Kidney (tissue), 14 donors: ENCODE measurements around the gene HPF1. TPM values are rescaled to one million over a fixed set of nuclear protein-coding genes. Genes with fewer than 3 reads are reported as not detected.

Experiments used
- DNase-seq, 5 donors: peaks; one replicate each; pipeline ENCODE4 v3.0.0-alpha.2; 2013 to 2020
- FAIRE-seq: peaks from 2 replicates; lab custom pipeline; 2012; peaks lifted over from hg19 to GRCh38; lab: Jason Lieb, UNC
- H3K27ac ChIP-seq, 2 donors: one replicate each; pipeline ENCODE4 v1.7.0; 2013; ENCODE audit warnings: low read depth in 2 of 2, low read length in 2 of 2, inconsistent platforms in 1 of 2
- H3K27me3 ChIP-seq: one replicate; pipeline ENCODE4 v1.7.1; 2013; ENCODE audit warnings: low read length, inconsistent platforms; ENCODE audit not compliant: control insufficient read depth, insufficient read depth
- H3K36me3 ChIP-seq, 3 donors: one replicate each; pipeline versions ENCODE4 v1.7.0 to v1.7.1; 2013; ENCODE audit warnings: low read length in 3 of 3, control low read depth in 1 of 3, inconsistent platforms in 1 of 3; ENCODE audit not compliant: insufficient read depth in 3 of 3, control insufficient read depth in 2 of 3
- H3K4me1 ChIP-seq, 3 donors: one replicate each; pipeline versions ENCODE4 v1.7.0 to v1.7.1; 2013; ENCODE audit warnings: low read length in 3 of 3, inconsistent platforms in 1 of 3, low read depth in 1 of 3; ENCODE audit not compliant: control insufficient read depth in 2 of 3, insufficient read depth in 2 of 3
- H3K4me3 ChIP-seq, 3 donors: one replicate each; pipeline versions ENCODE4 v1.7.0 to v1.8.1; 2013; ENCODE audit warnings: low read length in 3 of 3, control low read depth in 1 of 3, inconsistent platforms in 1 of 3
- H3K9ac ChIP-seq, 3 donors: one replicate each; pipeline versions ENCODE4 v1.7.0 to v1.7.1; 2013; ENCODE audit warnings: low read length in 3 of 3, control low read depth in 1 of 3, inconsistent platforms in 1 of 3
- H3K9me3 ChIP-seq, 3 donors: one replicate each; pipeline versions ENCODE4 v1.7.0 to v1.7.1; 2013; ENCODE audit warnings: low read length in 3 of 3, control low read depth in 1 of 3, inconsistent platforms in 1 of 3; ENCODE audit not compliant: control insufficient read depth in 2 of 3, insufficient read depth in 1 of 3
- intact Hi-C: fragments of 100-400 bp; cut with DNase I; formaldehyde crosslinking; loops from one replicate; pipeline ENCODE4 v1.11.1; 2022
- polyA plus RNA-seq: library from polyadenylated mRNA; stranded (reverse); fragments of 350-450 nt; fragmentation: Illumina TruSeq; extraction: RNeasy Lipid Tissue Mini Kit (QIAGEN cat#74804); gene quantifications from one replicate; pipeline ENCODE4 v1.2.3, GENCODE V29; 2014; ENCODE audit warnings: low read depth, low replicate concordance; ENCODE audit not compliant: insufficient read depth
- total RNA-seq: library from RNA; stranded (reverse); fragmentation: NEBNext Ultra II Directional; extraction: Animal tissue kit (Norgen Biotek cat#: 25700); gene quantifications from one replicate; pipeline ENCODE4 v1.2.1, GENCODE V29; 2021
- TF ChIP-seq, protein P1 (sequence below): IDR thresholded peaks from 3 replicates; pipeline ENCODE4 v1.5.1; 2012; ENCODE audit warnings: mild to moderate bottlenecking, moderate library complexity, borderline replicate concordance; ENCODE audit not compliant: insufficient read depth; ENCODE audit errors: extremely low read depth
- donor health status: control.
- donor health status: control.
- donor health status: control.
- donor health status: control.
- donor health status: control.
- donor health status: DM: yes; HTN: yes; CAD: no.
- donor health status: Normal renal cell carcinoma (clear cell type).

Gene HPF1
- total and polyA plus RNA-seq, 2 donors from 2014 or later = 21.9 to 27.6 TPM

DNA sequence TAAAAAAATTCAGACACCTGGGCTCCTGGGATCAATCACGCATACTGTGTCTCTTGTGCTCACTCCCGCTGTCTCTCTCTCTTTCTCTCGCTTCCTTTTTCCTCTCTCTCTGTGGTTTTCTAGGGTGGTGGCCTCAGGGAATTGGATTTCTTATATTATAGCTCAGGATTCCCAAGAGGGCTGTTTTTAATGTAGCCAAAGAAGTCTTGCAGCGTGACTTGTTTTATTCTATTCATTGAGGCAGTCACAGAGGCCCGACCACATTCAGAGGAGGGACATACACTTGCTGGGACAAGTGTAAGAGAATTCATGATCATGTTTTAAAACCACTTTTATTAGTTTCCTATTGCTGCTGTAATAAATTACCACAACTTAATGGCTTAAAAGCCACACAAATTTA lies 59.4 kb downstream of the HPF1 start:
- no peaks in the 10 kb centered on the region for H3K27me3 ChIP-seq
- H3K4me3 ChIP-seq = no peak overlapping the region
- no peaks in the 10 kb centered on the region for H3K4me1 ChIP-seq
- no peak for DNase-seq
- H3K9ac ChIP-seq = no peak overlapping the region
- no peak overlapping the region for H3K27ac ChIP-seq
- no peak for FAIRE-seq
- intact Hi-C loops = no loop called here
- TF ChIP-seq, protein P1, sequence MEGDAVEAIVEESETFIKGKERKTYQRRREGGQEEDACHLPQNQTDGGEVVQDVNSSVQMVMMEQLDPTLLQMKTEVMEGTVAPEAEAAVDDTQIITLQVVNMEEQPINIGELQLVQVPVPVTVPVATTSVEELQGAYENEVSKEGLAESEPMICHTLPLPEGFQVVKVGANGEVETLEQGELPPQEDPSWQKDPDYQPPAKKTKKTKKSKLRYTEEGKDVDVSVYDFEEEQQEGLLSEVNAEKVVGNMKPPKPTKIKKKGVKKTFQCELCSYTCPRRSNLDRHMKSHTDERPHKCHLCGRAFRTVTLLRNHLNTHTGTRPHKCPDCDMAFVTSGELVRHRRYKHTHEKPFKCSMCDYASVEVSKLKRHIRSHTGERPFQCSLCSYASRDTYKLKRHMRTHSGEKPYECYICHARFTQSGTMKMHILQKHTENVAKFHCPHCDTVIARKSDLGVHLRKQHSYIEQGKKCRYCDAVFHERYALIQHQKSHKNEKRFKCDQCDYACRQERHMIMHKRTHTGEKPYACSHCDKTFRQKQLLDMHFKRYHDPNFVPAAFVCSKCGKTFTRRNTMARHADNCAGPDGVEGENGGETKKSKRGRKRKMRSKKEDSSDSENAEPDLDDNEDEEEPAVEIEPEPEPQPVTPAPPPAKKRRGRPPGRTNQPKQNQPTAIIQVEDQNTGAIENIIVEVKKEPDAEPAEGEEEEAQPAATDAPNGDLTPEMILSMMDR = no peak
- H3K9me3 ChIP-seq = no peaks in the 10 kb centered on the region
- peaks cover 5 to 23% (median 8%) of the 10 kb centered on the region in 3 donors for H3K36me3 ChIP-seq

DNA sequence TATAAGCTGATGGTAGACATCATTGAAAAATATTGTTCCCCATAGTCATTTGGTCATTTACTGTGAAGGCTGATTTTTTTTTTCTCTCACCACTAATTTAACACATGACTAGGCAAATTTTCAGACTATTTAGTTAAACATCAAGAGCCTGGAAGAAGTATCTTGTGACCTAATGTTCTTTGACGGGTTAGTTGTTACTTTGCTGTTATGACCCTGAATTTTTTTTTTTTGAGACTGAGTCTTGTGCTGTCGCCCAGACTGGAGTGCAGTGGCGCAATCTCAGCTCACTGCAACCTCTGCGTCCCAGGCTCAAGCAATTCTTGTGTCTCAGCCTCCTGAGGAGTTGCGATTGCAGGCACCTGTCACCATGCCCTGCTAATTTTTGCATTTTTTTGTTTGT lies 67.0 kb downstream of the HPF1 start:
- Histone ChIP-seq H3K9me3 (no peaks in the 10 kb centered on the region), H3K9ac (no peak overlapping the region), H3K36me3 (no peaks in the 10 kb centered on the region), H3K27ac (no peak overlapping the region), H3K4me1 (no peaks in the 10 kb centered on the region), H3K4me3 (no peak overlapping the region), H3K27me3 (no peaks in the 10 kb centered on the region)
- intact Hi-C loops = no loop called here
- TF ChIP-seq, protein P1 = no peak
- FAIRE-seq = peak; percentile 17
- DNase-seq = peak in 1 of 5 donors; percentile 6

DNA sequence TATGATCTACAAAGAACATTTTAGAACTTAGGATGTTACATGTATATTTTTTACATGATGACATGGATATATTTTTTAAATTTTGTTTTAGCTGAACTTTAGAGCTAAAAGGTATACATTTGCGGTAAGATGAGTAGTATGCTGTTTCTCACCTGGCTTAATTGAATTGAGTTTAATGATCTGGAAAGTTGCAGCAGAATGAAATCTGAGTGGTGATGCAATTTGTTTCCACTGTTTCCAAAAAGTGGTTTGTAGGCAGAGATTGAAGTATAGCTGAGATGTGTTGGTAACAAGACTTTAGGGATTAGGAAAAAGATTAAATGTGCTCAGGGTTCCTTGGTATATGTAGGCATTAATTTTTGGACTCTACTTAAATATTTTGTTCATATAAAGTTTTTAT lies 68.1 kb downstream of the HPF1 start:
- Histone ChIP-seq H3K4me1 (no peaks in the 10 kb centered on the region), H3K36me3 (no peaks in the 10 kb centered on the region), H3K27ac (no peak overlapping the region), H3K9me3 (no peaks in the 10 kb centered on the region), H3K9ac (no peak overlapping the region), H3K27me3 (no peaks in the 10 kb centered on the region), H3K4me3 (no peak overlapping the region)
- FAIRE-seq (no peak), DNase-seq (peak in 2 of 5 donors; percentile 41 to 48)
- TF ChIP-seq, protein P1 = no peak
- intact Hi-C loops = no loop called here
